Measurements from ENCODE around the gene IBA57.

IBA57 gene

GRCh38 chr1:228194921-228195812 is 29.6 kb downstream of the IBA57 start:
- FAIRE-seq: no peak

DNA sequence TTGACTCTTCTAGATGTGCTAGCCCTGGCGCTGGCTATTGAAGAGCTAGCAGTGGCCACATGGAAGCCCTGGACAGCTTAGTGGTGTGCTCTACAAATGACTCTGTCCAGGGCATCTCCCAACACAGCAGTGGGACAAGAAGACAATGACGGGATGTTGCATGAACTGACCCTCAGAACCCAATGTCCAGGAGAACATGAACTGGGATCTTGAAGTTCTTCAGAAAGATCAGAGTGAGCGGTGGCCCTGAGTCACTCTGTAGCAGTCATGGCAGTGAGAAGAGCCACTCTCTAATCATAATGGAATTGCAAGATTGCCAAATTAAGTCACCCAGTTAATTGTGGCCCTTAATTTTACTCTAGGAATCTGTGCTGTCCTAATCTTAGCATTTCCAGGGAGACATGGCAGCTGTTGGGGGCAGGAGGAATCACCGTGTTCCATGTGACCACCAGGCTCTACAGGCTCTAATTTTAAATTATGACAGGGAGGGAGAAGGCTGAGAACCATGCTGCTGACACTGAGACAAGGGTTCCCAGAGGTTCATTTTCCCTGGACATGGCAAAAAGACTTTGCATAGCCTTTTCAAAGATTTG is 32.0 kb downstream of the IBA57 start:
- no peak for FAIRE-seq

- no peak for FAIRE-seq
Observed at GRCh38 chr1:228198977-228199590, 33.5 kb downstream of the IBA57 start.

DNA sequence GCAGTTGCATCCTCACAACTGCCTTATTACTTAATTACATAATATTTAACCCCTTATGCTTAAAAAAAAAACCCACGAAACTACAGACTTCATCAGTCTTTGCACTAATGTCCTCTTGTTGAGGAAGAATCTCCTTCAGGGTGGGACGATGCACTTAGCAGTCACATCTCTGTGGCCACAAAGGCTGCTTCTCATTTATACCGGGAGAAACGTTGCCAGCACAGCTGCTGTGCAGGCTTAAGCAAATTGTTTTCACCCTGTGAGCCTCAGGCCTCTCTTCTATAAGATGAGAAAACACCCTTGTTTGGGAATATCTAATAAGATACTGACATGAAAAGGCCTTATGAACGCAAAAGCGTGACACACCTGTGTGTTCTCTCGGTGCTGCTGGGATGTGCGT is 39.4 kb downstream of the IBA57 start:
- FAIRE-seq: no peak

GRCh38 chr1:228205526-228206436 is 40.2 kb downstream of the IBA57 start:
- no peak for FAIRE-seq

DNA sequence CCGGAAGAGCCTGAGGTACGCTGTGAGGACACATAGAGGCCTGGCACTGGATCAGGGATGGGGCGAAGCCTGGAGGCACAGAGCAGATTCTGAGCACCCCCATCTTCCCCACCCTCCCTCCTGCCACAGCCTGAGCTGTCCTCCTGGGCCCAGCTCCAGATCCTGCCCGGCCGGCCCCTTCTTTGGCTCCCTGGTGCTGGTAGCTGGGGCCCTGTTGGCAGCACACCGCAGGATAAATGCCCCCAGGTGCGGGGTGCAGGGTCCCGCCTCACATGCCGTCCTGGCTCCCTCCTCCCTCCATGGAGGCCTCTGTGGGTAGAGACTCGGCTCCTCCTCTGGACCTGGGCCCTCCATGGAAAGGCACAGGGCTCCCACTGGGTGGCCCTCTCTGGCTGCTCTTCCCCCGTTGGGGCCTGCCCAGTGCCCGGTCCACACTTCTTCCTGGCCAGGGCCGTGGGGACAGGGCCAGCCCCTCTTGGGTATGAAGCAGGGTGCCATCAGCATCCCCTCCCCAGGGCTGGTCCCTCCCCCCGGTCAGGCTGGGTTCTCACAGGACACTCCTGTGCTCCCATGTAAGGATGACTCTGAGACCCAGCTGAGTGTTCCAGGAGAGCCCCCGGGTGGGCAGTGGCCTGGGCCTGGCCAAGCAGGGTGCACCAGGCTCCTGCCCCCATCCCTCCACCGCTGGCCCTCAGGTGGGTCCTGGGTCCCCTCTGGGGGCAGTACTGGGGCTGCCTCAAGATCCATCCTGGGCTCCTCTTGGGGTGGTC is 41.2 kb downstream of the IBA57 start:
- no peak for FAIRE-seq

DNA sequence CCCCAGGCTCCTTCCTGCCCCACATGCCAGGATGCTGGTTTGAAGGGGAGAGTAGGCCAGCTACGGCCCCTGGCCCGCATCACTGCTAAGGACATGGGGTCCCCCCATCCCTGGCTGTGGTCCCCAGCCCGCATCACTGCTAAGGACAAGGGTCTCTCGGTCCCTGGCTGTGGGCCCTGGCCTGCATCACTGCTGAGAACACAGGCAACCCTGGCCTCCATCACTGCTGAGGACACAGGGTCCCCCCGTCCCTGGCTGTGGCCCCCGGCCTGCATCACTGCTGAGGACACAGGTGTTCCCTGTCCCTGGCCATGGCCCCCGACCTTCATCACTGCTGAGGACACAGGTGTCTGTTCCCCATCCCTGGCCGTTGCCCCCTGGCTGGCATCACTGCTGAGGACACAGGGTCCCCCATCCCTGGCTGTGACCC is 41.8 kb downstream of the IBA57 start:
- no peak for FAIRE-seq

DNA sequence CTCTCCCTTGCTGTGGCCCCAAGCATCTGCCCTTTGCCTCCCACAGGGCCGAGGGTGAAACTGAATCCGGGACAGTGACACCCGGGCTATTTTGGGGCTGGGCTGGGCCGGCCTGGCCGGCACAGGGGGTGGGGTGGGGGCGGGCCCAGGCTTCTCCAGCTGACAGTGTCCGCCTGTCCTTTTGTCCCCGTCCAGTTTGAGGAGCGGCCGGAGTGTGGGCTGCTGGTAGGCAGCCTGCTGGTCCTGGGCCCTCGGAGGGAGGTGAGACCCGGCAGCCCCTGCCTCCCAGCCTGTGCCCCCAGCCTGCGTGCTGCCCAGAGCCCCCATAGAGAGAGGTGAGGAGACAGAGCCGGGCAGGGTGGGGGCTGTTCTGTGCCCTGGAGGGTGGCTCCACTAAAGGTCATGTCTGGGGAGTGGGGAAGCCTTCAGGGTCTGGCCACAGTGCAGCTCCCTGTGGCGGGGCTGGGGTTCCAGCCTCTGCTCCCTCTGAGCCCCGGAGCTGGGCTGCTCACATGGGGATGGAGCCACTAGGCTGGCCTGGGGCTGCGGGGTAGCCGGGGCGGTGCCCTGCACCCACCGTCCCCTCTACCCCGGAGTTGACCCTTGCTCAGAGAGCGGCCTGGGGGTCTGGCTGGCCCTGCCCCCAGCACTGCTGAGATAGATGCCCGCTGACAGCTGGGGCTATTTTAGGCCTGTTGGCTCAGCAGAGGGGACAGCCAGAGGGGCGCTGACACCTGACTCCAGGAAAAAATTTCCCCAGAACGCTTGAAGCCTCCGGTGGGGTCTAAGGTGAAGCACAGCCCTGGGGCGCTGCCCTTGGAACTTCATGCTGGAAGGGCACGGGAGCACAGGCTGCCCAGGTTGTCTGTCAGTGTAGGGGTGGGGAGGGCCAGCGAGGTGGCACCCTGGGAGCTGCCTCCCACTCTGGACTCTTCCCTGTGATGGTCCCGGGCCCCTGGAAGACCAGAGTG is 42.5 kb downstream of the IBA57 start, which contains the start of gene OBSCN:
TSS of gene OBSCN (plus strand) at position 194 of the 971 bp plus-strand sequence. CDS start 3,740 bp downstream, outside the sequence.
- FAIRE-seq: no peak

GRCh38 chr1:228208831-228209551 is 43.4 kb downstream of the IBA57 start:
- no peak for FAIRE-seq

DNA sequence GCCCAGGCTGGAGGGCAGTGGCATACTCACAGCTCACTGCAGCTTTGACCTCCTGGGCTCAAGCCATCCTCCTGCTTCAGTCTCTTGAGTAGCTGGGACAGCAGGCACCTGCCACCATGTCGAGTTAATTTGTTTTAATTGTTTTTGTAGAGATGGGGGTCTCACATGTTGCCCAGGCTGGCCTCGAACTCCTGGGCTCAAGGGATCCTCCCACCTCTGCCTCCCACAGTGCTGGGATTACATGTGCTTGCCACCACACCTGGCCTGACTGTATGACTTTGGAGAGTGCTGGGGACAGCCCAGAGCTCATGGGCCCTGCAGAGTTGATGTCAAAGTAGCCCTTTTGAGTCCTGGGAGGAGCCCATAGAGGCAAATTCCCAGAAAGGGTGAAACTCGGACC is 44.1 kb downstream of the IBA57 start:
- no peak for FAIRE-seq

- no peak for FAIRE-seq
Observed at GRCh38 chr1:228210076-228210651, 44.6 kb downstream of the IBA57 start.

DNA sequence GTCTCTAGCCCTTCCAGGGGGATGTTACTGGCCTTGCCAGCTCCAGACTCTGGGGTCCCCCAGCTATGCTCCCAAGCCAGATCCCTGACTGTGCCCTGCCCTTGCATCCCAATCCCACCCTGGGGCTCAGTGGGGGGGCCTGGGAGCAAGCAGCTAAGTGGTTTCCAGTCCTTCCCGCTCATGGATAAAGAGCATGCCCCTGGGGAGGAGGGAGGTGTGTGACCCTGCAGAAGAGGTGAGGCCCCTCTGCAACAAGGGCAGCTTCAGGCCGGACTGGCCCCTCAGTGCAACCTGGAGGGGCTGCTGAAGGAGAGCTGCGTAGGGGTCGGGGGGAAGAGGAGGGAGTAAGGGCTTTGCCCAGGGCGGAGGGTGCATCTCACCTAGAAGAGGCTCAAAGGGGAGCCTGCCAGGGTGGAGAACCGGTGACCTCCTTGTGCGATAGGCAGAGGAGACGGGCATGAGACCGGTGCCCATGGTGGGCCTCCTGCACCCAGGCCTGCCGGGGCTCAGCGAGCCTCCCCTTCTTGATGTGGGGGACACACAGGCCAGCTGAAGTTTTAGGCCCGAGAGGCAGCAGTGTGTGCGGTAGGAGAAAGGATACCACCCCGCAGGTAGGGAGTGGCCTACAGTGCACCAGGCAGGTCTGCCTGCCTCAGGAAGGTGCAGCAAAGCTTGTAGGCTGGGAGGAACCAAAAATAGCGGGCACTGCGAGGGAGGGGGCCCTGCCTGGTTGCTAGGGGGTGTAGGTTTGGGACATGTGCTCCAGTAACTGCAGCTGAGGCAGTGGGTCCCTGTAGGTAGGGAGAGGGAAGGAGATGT is 45.3 kb downstream of the IBA57 start:
- no peak for FAIRE-seq

- no peak for FAIRE-seq
Observed at GRCh38 chr1:228211531-228212414, 46.2 kb downstream of the IBA57 start.

GRCh38 chr1:228212415-228212965 is 46.9 kb downstream of the IBA57 start:
- FAIRE-seq: no peak

- no peak for FAIRE-seq
Observed at GRCh38 chr1:228212966-228213844, 47.6 kb downstream of the IBA57 start.
